ENCODE measurements around the gene ATP11B.

- TF ChIP-seq POLR2AphosphoS5 (IDR thresholded peaks at IDR 0.05; ENCODE audit: borderline replicate concordance, low read depth, low read length) (no peak), EZH2 (IDR thresholded peaks at IDR 0.05) (no peak)
Observed at GRCh38 chr3:182913889-182914288, 120.6 kb downstream of the ATP11B start.
